Glutamatergic neuron (in vitro differentiated cells): ENCODE measurements around the gene SLAMF9. TPM values are rescaled to one million over a fixed set of nuclear protein-coding genes. Genes with fewer than 3 reads are reported as not detected.

ENCODE experiments used
- DNase-seq: peaks from one replicate; pipeline ENCODE4 v3.0.0; 2022
- H3K27ac Mint-ChIP-seq: one replicate; pipeline ENCODE4 v1.8.0; 2020; ENCODE audit warnings: mild to moderate bottlenecking, mixed read lengths, inconsistent platforms; ENCODE audit not compliant: unreplicated experiment
- H3K27me3 Mint-ChIP-seq: one replicate; pipeline ENCODE4 v1.8.0; 2020; ENCODE audit warnings: mild to moderate bottlenecking, moderate library complexity, mixed read lengths, inconsistent platforms; ENCODE audit not compliant: unreplicated experiment
- H3K36me3 Mint-ChIP-seq: one replicate; pipeline ENCODE4 v1.8.0; 2020; ENCODE audit warnings: mild to moderate bottlenecking, mixed read lengths, inconsistent platforms; ENCODE audit not compliant: unreplicated experiment
- H3K4me1 Mint-ChIP-seq: one replicate; pipeline ENCODE4 v1.8.0; 2020; ENCODE audit warnings: mild to moderate bottlenecking, low read depth, mixed read lengths, inconsistent platforms; ENCODE audit not compliant: unreplicated experiment
- H3K4me3 Mint-ChIP-seq: one replicate; pipeline ENCODE4 v1.8.0; 2020; ENCODE audit warnings: mild to moderate bottlenecking, mixed read lengths, inconsistent platforms; ENCODE audit not compliant: unreplicated experiment
- H3K9me3 Mint-ChIP-seq: one replicate; pipeline ENCODE4 v1.8.0; 2020; ENCODE audit warnings: mild to moderate bottlenecking, moderate library complexity, mixed read lengths, inconsistent platforms; ENCODE audit not compliant: unreplicated experiment
- total RNA-seq: library from RNA; stranded (reverse); fragmentation: NEBNext Ultra II Directional; extraction: Animal tissue kit (Norgen Biotek cat#: 25700); gene quantifications from one replicate; pipeline ENCODE4 v1.2.1, GENCODE V29; 2021; ENCODE audit not compliant: unreplicated experiment
- TF ChIP-seq, protein P1 (sequence below): fragments of 200-600 bp; sonication (generic); IDR thresholded peaks from one replicate; pipeline ENCODE4 v1.5.0; 2021; ENCODE audit not compliant: partially characterized antibody, unreplicated experiment

The SLAMF9 gene
- total RNA-seq, 1 donor from 2014 or later: not detected

DNA sequence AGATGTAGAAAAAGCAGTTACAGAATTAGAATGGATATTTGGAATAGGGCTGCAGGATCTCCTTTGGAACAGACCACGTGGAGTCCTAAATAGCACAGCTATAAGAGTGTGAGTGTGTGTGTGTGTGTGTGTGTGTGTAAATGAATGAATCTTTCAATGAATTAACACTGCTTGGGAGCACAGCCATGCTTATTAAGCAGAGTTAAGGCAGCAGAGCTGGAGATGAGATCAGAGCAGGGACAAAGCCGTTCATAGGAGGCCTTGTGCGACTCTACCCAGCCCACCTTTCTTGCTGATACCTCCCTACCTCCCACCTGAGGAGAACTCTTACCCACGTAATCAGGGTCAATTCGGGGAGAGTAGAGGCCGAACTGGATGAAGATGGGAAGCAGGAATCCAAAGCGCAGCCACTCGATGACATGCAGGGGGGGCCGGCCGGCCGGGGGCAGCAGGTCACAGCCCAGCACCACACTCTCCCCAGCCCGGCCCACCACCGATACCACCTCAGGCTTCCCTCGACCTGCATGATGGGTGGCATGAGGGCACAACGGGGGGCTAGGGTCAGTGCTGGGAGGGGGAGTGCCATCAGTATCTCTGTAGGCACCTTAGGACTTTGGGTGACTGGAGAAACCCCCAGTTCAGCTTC is 11.3 kb downstream of the SLAMF9 start:
- H3K9me3 Mint-ChIP-seq: peaks cover 4% of the 10 kb centered on the region
- peaks cover 19% of the 10 kb centered on the region for H3K27me3 Mint-ChIP-seq
- TF ChIP-seq, protein P1, sequence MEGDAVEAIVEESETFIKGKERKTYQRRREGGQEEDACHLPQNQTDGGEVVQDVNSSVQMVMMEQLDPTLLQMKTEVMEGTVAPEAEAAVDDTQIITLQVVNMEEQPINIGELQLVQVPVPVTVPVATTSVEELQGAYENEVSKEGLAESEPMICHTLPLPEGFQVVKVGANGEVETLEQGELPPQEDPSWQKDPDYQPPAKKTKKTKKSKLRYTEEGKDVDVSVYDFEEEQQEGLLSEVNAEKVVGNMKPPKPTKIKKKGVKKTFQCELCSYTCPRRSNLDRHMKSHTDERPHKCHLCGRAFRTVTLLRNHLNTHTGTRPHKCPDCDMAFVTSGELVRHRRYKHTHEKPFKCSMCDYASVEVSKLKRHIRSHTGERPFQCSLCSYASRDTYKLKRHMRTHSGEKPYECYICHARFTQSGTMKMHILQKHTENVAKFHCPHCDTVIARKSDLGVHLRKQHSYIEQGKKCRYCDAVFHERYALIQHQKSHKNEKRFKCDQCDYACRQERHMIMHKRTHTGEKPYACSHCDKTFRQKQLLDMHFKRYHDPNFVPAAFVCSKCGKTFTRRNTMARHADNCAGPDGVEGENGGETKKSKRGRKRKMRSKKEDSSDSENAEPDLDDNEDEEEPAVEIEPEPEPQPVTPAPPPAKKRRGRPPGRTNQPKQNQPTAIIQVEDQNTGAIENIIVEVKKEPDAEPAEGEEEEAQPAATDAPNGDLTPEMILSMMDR: no peak
- DNase-seq: no peak
- H3K4me1 Mint-ChIP-seq: peaks cover 28% of the 10 kb centered on the region
- no peak overlapping the region for H3K27ac Mint-ChIP-seq
- no peaks in the 10 kb centered on the region for H3K36me3 Mint-ChIP-seq
- H3K4me3 Mint-ChIP-seq: peak overlapping the region; percentile 64

DNA sequence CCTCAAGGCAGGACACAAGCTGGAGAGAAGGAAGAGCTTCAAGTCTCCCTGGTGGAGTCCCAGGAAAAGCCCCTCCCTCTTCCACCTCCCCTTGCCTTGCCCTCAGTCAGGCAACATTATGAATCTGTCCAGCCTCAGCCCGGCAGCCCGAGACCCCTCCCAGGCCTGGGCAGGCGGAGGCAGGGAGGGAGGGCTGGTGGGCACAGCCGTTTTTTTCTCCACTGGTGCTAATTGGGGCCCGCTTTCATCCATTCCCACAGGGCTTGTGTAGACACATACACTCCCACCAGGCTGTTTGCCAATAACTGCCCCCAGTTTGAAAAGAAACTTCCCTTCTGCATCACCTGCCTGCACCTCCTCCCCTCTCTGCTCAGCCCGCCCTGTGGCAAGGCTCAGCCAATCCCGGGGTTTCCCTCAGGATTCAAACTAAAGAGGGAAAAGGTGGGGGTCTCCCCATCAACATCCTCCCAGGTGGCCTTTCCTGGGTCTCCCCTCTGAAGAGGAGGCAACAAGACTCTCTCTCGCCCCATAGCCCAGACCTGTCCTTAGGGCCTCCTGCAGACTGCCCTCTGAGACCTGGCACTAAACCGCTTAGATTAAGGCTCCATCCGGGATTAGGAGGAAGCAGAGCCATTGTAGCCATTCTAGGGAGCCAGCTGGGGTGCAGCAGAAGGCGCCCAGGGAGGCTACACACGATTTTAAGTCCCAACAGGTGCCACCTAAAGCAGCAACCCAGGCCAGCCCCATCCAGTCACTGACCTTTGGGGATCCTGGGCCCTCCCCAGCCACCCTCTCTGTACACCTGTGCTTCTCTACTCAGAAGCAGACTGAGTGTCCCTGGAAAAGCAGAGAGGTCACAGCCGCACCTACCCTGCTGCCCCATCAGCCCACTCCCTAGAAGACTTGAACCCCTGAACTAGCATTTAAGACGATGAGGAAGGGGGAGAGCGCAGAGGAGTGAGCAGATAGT is 12.2 kb downstream of the SLAMF9 start:
- peak overlapping the region; percentile 55 for H3K27ac Mint-ChIP-seq
- peak overlapping the region; percentile 69 for H3K4me3 Mint-ChIP-seq
- H3K9me3 Mint-ChIP-seq: peaks cover 4% of the 10 kb centered on the region
- TF ChIP-seq, protein P1: no peak
- no peaks in the 10 kb centered on the region for H3K36me3 Mint-ChIP-seq
- peaks cover 34% of the 10 kb centered on the region for H3K4me1 Mint-ChIP-seq
- H3K27me3 Mint-ChIP-seq: peaks cover 19% of the 10 kb centered on the region
- no peak for DNase-seq

DNA sequence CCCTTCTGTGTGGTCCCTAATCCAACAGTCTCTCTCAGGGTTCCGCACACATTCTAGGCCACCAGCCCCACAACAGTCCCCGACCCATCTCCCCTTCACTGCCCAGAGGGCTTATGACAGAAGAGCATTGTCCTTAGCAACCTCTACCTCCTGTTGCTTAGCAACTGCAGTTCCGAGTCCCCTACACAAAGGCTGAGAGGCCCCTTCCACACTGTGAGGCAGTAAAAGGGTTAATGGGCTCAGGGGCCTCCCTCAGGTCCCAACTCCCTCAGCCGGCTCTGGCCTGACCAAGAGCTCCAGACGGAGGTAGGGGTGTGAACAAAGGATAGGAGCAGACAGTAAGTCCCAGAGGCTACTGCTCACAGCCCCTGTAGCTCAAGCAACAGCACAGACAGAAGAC is 12.9 kb downstream of the SLAMF9 start:
- H3K36me3 Mint-ChIP-seq: no peaks in the 10 kb centered on the region
- TF ChIP-seq, protein P1: no peak
- peak overlapping the region; percentile 36 for H3K4me3 Mint-ChIP-seq
- peak overlapping the region; percentile 48 for H3K27ac Mint-ChIP-seq
- H3K27me3 Mint-ChIP-seq: peaks cover 19% of the 10 kb centered on the region
- peaks cover 6% of the 10 kb centered on the region for H3K9me3 Mint-ChIP-seq
- no peak for DNase-seq
- H3K4me1 Mint-ChIP-seq: peaks cover 34% of the 10 kb centered on the region

DNA sequence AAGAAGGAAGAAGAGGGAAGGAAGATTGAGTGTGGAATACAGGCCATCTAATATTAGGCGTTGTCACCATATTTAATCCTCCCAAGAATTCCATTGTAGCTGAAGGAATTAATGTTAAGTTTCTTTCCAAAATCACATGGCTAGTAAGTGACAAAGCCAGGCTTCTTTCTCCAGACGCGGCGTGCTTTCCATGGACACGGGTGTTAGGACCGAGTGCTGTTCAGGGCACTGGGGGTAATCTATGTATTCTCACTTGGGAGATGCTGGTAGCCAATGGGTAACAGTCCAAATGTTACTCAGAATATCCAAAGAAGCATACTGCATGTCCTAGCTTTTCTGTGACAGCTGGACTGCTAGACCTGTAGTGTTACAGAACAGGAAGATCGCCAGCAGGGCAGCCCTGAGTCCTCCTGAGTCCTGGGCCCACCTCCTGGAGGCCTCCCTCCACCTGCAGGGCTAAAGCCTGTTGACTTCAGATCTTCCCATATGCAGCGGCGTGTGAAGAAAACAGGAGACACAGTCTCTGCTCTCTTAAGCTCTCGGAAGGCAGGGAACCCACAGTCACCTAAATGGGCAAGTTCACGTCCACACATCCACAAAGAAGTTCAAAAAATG is 13.9 kb downstream of the SLAMF9 start:
- no peak for DNase-seq
- TF ChIP-seq, protein P1: no peak
- Mint-ChIP-seq H3K36me3 (no peaks in the 10 kb centered on the region), H3K27ac (peak overlapping the region; percentile 4), H3K9me3 (peaks cover 10% of the 10 kb centered on the region), H3K4me1 (peaks cover 34% of the 10 kb centered on the region), H3K27me3 (peaks cover 14% of the 10 kb centered on the region), H3K4me3 (peak overlapping the region; percentile 17)

DNA sequence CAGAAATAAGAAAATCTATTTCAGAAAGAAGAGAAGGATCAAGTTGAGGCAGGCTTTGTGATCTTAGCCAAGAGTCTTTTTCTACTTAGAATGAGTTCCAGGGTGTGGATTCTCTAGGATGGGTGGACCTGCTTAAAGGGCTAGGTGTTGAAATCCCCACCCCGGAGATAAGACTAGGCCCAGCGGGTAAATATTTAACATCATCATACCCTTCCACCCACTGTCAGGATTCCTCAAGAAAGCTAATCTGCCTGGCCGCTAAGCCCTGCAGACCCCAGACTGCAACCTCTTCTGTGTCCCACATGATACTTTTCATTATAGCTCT is 14.4 kb downstream of the SLAMF9 start:
- H3K36me3 Mint-ChIP-seq: no peaks in the 10 kb centered on the region
- peaks cover 32% of the 10 kb centered on the region for H3K4me1 Mint-ChIP-seq
- H3K4me3 Mint-ChIP-seq: no peak overlapping the region
- peaks cover 10% of the 10 kb centered on the region for H3K9me3 Mint-ChIP-seq
- peaks cover 9% of the 10 kb centered on the region for H3K27me3 Mint-ChIP-seq
- DNase-seq: no peak
- peak overlapping the region; percentile 20 for H3K27ac Mint-ChIP-seq
- TF ChIP-seq, protein P1: no peak
